ENCODE data around the gene AGBL4.

GRCh38 chr1:48678710-48679505, 1344.8 kb downstream of the AGBL4 start:
- TF ChIP-seq EZH2 (IDR thresholded peaks at IDR 0.05) = no peak
- TF ChIP-seq CTCF (IDR thresholded peaks at IDR 0.05 in 2 of 3, conservative IDR thresholded peaks at IDR 0.05 in 1 of 3; ENCODE audit: borderline replicate concordance in 1 of 3, insufficient read depth in 1 of 3, low read depth in 2 of 3, low read length in 2 of 3) = no peak

All from HCT116 (cell line).